A549 (cell line): ENCODE measurements around the gene PKD1. TPM values are rescaled to one million over a fixed set of nuclear protein-coding genes. Genes with fewer than 3 reads are reported as not detected.

ENCODE experiments used
- ATAC-seq, 2 experiments: fragments of 200-7000 bp in 1 of 2; fragments of >200 bp in 1 of 2; cut with Nextera tagmentation in 1 of 2; cut with Tn5 transposase in 1 of 2; 3 replicates each; pipeline versions ENCODE4 v1.8.0 to v1.9.1; 2018 to 2020; ENCODE audit warnings: mild to moderate bottlenecking in 1 of 2, moderate library complexity in 1 of 2
- CTCF ChIA-PET: fragments of 300-600 bp; sonication (Branson Sonifier 250); formaldehyde crosslinking; extraction: SDS; loops from one replicate; lab custom pipeline; 2021; ENCODE audit warnings: antibody characterized with exemption, inconsistent platforms; lab: Yijun Ruan, JAX
- POLR2A ChIA-PET: fragments of 350-600 bp; formaldehyde crosslinking; extraction: SDS; loops from one replicate; lab custom pipeline; 2021; ENCODE audit warnings: antibody characterized with exemption, inconsistent platforms; lab: Yijun Ruan, JAX
- DNase-seq, 2 experiments: peaks; one replicate each; pipeline versions ENCODE4 v3.0.0 to v3.0.0-alpha.2; 2011 to 2016; ENCODE audit warnings: low read depth in 1 of 2, low spot score in 1 of 2
- FAIRE-seq: peaks from 2 replicates; lab custom pipeline; 2011; peaks lifted over from hg19 to GRCh38; lab: Jason Lieb, UNC
- H3K27ac ChIP-seq, 2 experiments: fragments of >200 bp; sonication (Bioruptor Twin); formaldehyde crosslinking; 3 replicates each; pipeline ENCODE4 v1.5.1; 2016 to 2017
- H3K4me1 ChIP-seq: fragments of >200 bp; sonication (Bioruptor Twin); formaldehyde crosslinking; 3 replicates; pipeline ENCODE4 v1.6.1; 2016
- H3K4me2 ChIP-seq: fragments of >200 bp; sonication (Bioruptor Twin); formaldehyde crosslinking; 3 replicates; pipeline ENCODE4 v1.6.1; 2016
- H3K4me3 ChIP-seq: fragments of >200 bp; sonication (Bioruptor Twin); formaldehyde crosslinking; 3 replicates; pipeline ENCODE4 v1.5.1; 2016
- H3K9me3 ChIP-seq: fragments of >200 bp; sonication (Bioruptor Twin); formaldehyde crosslinking; 3 replicates; pipeline ENCODE4 v1.6.1; 2016
- ATOH8 ChIP-seq: fragments of 250-450 bp; sonication (Bioruptor Pico); IDR thresholded peaks from 2 replicates; pipeline ENCODE4 v1.5.0; 2020; ENCODE audit warnings: low read depth, mild to moderate bottlenecking, moderate library complexity
- BHLHE40 ChIP-seq: IDR thresholded peaks from 2 replicates; pipeline ENCODE4 v1.6.1; 2012; ENCODE audit warnings: low read depth, low read length, inconsistent platforms
- CEBPB ChIP-seq, 2 experiments: fragments of >200 bp in 1 of 2; sonication (Bioruptor Twin) in 1 of 2; formaldehyde crosslinking in 1 of 2; IDR thresholded peaks; 2 replicates each; pipeline ENCODE4 v1.6.1; 2012 to 2016
- CHD2 ChIP-seq: fragments of 150-350 bp; IDR thresholded peaks from 2 replicates; pipeline ENCODE4 v1.6.1; 2014; ENCODE audit warnings: low read length; ENCODE audit not compliant: partially characterized antibody
- FOXS1 ChIP-seq: fragments of 250-450 bp; sonication (Bioruptor Pico); IDR thresholded peaks from 2 replicates; pipeline ENCODE4 v1.5.0; 2020; ENCODE audit warnings: mild to moderate bottlenecking, moderate library complexity
- GATA3 ChIP-seq: IDR thresholded peaks from 2 replicates; pipeline ENCODE4 v1.6.1; 2012; ENCODE audit warnings: borderline replicate concordance
- HDAC2 ChIP-seq: fragments of 200-600 bp; sonication (generic); IDR thresholded peaks from 2 replicates; pipeline ENCODE4 v1.6.1; 2016
- HES2 ChIP-seq: fragments of >200 bp; sonication (Bioruptor Twin); formaldehyde crosslinking; IDR thresholded peaks from 2 replicates; pipeline ENCODE4 v1.6.1; 2016
- JUN ChIP-seq, 2 experiments: fragments of >200 bp; sonication (Bioruptor Twin); formaldehyde crosslinking; IDR thresholded peaks; 2 replicates in 1 of 2; 3 replicates in 1 of 2; pipeline ENCODE4 v1.6.1; 2016 to 2017
- KDM1A ChIP-seq: fragments of 200-600 bp; sonication (generic); IDR thresholded peaks from 2 replicates; pipeline ENCODE4 v1.6.1; 2016; ENCODE audit warnings: low read depth, mild to moderate bottlenecking
- KDM5A ChIP-seq: fragments of 200-600 bp; sonication (generic); IDR thresholded peaks from 2 replicates; pipeline ENCODE4 v1.6.1; 2016; ENCODE audit warnings: antibody characterized with exemption, mild to moderate bottlenecking
- MAZ ChIP-seq: fragments of 150-350 bp; IDR thresholded peaks from 2 replicates; pipeline ENCODE4 v1.6.1; 2014; ENCODE audit warnings: antibody characterized with exemption, low read depth, low read length, borderline replicate concordance
- MYC ChIP-seq: IDR thresholded peaks from 2 replicates; pipeline ENCODE4 v1.6.1; 2012; ENCODE audit warnings: mild to moderate bottlenecking, inconsistent platforms, low read length, improper control_type of control experiment, borderline replicate concordance
- RAD21 ChIP-seq, 2 experiments: fragments of >200 bp in 1 of 2; sonication (Bioruptor Twin) in 1 of 2; formaldehyde crosslinking in 1 of 2; IDR thresholded peaks in 1 of 2; conservative IDR thresholded peaks in 1 of 2; 2 replicates in 1 of 2; 3 replicates in 1 of 2; pipeline ENCODE4 v1.6.1; 2012 to 2018; ENCODE audit warnings: inconsistent platforms in 1 of 2
- RARB ChIP-seq: fragments of 250-450 bp; sonication (Bioruptor Pico); IDR thresholded peaks from 2 replicates; pipeline ENCODE4 v1.8.0; 2021; ENCODE audit warnings: mild to moderate bottlenecking, moderate library complexity
- TFCP2L1 ChIP-seq: fragments of 250-450 bp; sonication (Bioruptor Pico); IDR thresholded peaks from 2 replicates; pipeline ENCODE4 v1.5.0; 2021; ENCODE audit warnings: mild to moderate bottlenecking
- TP53 ChIP-seq: fragments of 250-450 bp; sonication (Bioruptor Pico); IDR thresholded peaks from 2 replicates; pipeline ENCODE4 v1.5.0; 2021; ENCODE audit warnings: mild to moderate bottlenecking, moderate library complexity
- ZNF302 ChIP-seq: fragments of 250-450 bp; sonication (Bioruptor Pico); IDR thresholded peaks from 2 replicates; pipeline ENCODE4 v1.9.0; 2021; ENCODE audit warnings: inconsistent platforms, mild to moderate bottlenecking, moderate library complexity
- ZSCAN20 ChIP-seq: fragments of 250-450 bp; sonication (Bioruptor Pico); IDR thresholded peaks from 2 replicates; pipeline ENCODE4 v1.8.0; 2022; ENCODE audit warnings: mild to moderate bottlenecking, moderate library complexity
- WGBS: methylation state at CpG from one replicate; pipeline ENCODE4 v1.1.6; 2017; ENCODE audit errors: missing lambda C conversion rate; 5-methylcytosine and 5-hydroxymethylcytosine counted together
- polyA plus RNA-seq, 4 experiments: library from polyadenylated mRNA; depleted of rRNA in 3 of 4; stranded (reverse); fragments of >200 nt; fragmentation: RNase III in 1 of 4; extraction: RNeasy Plus Mini Kit Qiagen cat#74134 plus additional on column Dnase treatment in 1 of 4; gene quantifications; 2 replicates in 3 of 4; 3 replicates in 1 of 4; pipeline ENCODE4 v1.2.3, GENCODE V29; 2011 to 2017

The PKD1 gene
- polyA plus RNA-seq, 2 of the 4 experiments (the other 2 are of a cell fraction) = 11.5 to 39.2 TPM

GRCh38 chr16:2054543-2055245 lies 81.0 kb downstream of the PKD1 start:
- Histone ChIP-seq H3K4me2 (no peak overlapping the region), H3K27ac (no peak overlapping the region), H3K4me1 (no peaks in the 10 kb centered on the region), H3K9me3 (no peaks in the 10 kb centered on the region), H3K4me3 (no peak overlapping the region)
- ATAC-seq (no peak), FAIRE-seq (no peak), DNase-seq (no peak)
- ChIA-PET CTCF (interaction anchor here (1.1 to 3.3 kb wide), 10 partner anchors 9 to 86 kb away, joined by 3 to 27 read pairs (median 10); no protein-coding TSS in a partner anchor), POLR2A (no interaction called here)
- no peak for TF ChIP-seq BHLHE40
- TF ChIP-seq MAZ = no peak
- no peak for TF ChIP-seq ZNF302 (CRISPR knock-in tag)
- TF ChIP-seq RARB (CRISPR knock-in tag) = no peak
- 89% methylated on average over 18 of the region's 29 CpGs for WGBS

GRCh38 chr16:2053897-2054296 lies 81.8 kb downstream of the PKD1 start:
- DNase-seq = no peak
- Histone ChIP-seq H3K27ac (no peak overlapping the region), H3K9me3 (no peaks in the 10 kb centered on the region), H3K4me2 (no peak overlapping the region), H3K4me3 (no peak overlapping the region), H3K4me1 (peaks cover 4% of the 10 kb centered on the region)
- FAIRE-seq = no peak
- POLR2A ChIA-PET = no interaction called here
- CTCF ChIA-PET = interaction anchor here (0.6 to 3.3 kb wide), 5 partner anchors 10 to 87 kb away, joined by 3 to 17 read pairs (median 4); no protein-coding TSS in a partner anchor
- no peak for TF ChIP-seq TP53 (CRISPR knock-in tag)
- TF ChIP-seq ZNF302 (CRISPR knock-in tag) = no peak
- no peak for TF ChIP-seq KDM5A
- no peak for TF ChIP-seq FOXS1 (CRISPR knock-in tag)
- TF ChIP-seq MYC = no peak
- no peak for TF ChIP-seq ATOH8 (CRISPR knock-in tag)
- no peak for ATAC-seq
- WGBS = 91% methylated on average over 17 of the region's 17 CpGs

GRCh38 chr16:2053211-2053610 lies 82.5 kb downstream of the PKD1 start:
- peaks cover 8% of the 10 kb centered on the region for H3K4me1 ChIP-seq
- no peak for FAIRE-seq
- DNase-seq = no peak
- no peak for ATAC-seq
- no peak overlapping the region for H3K4me2 ChIP-seq
- no peak overlapping the region for H3K4me3 ChIP-seq
- H3K9me3 ChIP-seq = no peaks in the 10 kb centered on the region
- no peak overlapping the region for H3K27ac ChIP-seq
- CTCF ChIA-PET = interaction anchor here (0.6 to 1.1 kb wide), 3 partner anchors 10 to 87 kb away, joined by 3 to 4 read pairs (median 3); no protein-coding TSS in a partner anchor
- TF ChIP-seq GATA3 (no peak), RAD21 (conservative IDR thresholded peaks at IDR 0.05 in 1 of 2, IDR thresholded peaks at IDR 0.05 in 1 of 2) (no peak), TFCP2L1 (CRISPR knock-in tag) (no peak), JUN (IDR thresholded peaks at IDR 0.05) (no peak), ZSCAN20 (CRISPR knock-in tag) (no peak), HES2 (no peak), ATOH8 (CRISPR knock-in tag) (no peak), CEBPB (IDR thresholded peaks at IDR 0.05) (no peak), KDM1A (no peak), HDAC2 (no peak), CHD2 (no peak)
- TF ChIP-seq, all 56 proteins: peak for 0
- POLR2A ChIA-PET = no interaction called here
- 90% methylated on average over 20 of the region's 21 CpGs for WGBS
